ENCODE results near the gene MYT1. TPM values are rescaled to one million over a fixed set of nuclear protein-coding genes. Genes with fewer than 3 reads are reported as not detected.

MYT1 gene
- total RNA-seq, 3 donors from 2014 or later: 0.12 to 0.76 (median 0.14) TPM

DNA sequence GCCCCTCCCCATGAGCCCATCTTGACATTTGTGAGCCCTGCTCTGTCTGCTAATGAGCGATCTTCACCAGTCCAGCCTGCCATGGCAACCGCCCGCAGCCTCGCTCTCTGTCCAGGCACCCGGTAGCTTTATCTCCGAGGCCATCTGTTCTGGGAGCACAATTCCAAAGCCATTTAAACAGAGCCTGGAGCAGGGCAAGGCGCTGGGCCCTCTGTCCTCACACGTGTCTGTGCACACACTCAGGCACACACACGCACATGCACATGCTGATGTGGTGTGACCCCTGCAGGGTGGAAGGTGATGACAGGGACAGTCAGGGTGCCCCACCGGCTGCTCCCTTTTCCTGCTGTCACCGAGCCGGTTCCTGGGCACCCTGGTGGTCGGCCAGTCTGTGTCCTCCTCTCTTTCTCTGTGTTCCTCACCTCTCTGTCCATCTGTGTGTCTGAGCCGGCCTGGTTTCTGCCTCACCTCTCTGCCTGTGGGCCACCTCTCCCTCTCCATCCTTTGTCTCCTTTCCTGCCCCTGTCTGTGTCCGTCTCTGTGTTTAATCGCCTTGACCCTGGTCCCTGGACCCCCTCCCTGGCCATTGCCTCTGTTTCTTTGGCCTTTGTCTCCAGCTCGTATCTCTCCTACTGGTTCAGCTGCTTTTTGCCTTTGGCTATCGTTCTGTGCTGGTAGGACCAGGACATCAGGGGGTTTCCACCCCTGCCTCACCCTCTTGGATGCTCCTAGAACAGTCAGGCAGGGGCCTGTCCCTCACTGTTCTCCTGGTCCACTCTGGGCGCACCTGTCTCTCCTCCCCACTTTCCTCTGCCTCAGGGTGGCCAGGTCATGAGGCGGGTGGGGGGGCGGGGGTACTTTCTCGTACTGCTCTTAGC, 8.8 kb upstream of the MYT1 start:
- no peak for DNase-seq
- no peak for ATAC-seq
- Histone ChIP-seq H3K9me3 (no peaks in the 10 kb centered on the region), H3K4me1 (ENCODE audit: low read depth) (no peaks in the 10 kb centered on the region), H3K36me3 (ENCODE audit: low read depth) (no peaks in the 10 kb centered on the region), H3K4me3 (no peak overlapping the region)
- intact Hi-C loops (cut with DNase I, micrococcal nuclease): no loop called here
- TF ChIP-seq, protein P1, sequence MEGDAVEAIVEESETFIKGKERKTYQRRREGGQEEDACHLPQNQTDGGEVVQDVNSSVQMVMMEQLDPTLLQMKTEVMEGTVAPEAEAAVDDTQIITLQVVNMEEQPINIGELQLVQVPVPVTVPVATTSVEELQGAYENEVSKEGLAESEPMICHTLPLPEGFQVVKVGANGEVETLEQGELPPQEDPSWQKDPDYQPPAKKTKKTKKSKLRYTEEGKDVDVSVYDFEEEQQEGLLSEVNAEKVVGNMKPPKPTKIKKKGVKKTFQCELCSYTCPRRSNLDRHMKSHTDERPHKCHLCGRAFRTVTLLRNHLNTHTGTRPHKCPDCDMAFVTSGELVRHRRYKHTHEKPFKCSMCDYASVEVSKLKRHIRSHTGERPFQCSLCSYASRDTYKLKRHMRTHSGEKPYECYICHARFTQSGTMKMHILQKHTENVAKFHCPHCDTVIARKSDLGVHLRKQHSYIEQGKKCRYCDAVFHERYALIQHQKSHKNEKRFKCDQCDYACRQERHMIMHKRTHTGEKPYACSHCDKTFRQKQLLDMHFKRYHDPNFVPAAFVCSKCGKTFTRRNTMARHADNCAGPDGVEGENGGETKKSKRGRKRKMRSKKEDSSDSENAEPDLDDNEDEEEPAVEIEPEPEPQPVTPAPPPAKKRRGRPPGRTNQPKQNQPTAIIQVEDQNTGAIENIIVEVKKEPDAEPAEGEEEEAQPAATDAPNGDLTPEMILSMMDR (IDR thresholded peaks at IDR 0.05): no peak

DNA sequence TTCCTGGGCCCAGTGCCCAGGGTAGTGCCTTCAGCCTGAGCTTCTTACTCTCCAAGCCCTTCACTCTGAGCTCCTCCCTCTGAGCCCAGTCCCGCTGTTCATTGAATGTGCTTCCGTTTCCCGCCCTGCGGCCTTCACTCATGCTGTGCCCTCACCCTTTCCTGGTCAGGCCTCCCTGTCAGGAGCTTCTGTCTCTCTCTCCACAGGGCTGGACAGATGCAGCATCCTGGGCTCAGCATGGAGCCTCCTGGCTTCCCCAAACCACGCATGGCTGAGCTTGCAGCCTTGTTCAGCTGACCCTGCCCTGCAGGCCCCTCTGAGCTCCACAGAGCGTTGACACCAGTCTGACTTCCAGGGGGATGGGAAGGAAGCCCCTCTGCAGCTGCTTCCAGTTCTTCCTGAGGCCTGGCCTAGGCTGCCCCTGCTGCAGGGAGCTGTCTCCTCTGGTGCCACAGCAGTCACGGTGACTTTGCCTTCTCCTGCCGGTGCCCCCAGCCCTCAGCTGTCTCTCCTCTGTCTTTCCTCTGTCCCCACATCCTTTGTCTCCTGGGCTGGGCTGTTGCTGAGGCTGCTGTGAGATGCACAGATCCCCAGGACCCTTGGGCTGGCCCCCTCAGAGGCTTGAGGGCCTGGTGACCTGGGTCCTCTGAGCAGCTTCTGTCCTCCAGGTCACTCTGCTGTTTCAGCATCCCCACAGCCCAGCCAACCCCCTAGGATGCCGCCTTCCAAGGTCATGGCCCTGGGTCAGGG, 7.9 kb upstream of the MYT1 start:
- intact Hi-C loops (cut with DNase I, micrococcal nuclease): no loop called here
- DNase-seq: no peak
- Histone ChIP-seq H3K9me3 (no peaks in the 10 kb centered on the region), H3K4me1 (ENCODE audit: low read depth) (no peaks in the 10 kb centered on the region), H3K36me3 (ENCODE audit: low read depth) (no peaks in the 10 kb centered on the region), H3K4me3 (no peak overlapping the region)
- TF ChIP-seq, protein P1 (IDR thresholded peaks at IDR 0.05): no peak
- no peak for ATAC-seq

DNA sequence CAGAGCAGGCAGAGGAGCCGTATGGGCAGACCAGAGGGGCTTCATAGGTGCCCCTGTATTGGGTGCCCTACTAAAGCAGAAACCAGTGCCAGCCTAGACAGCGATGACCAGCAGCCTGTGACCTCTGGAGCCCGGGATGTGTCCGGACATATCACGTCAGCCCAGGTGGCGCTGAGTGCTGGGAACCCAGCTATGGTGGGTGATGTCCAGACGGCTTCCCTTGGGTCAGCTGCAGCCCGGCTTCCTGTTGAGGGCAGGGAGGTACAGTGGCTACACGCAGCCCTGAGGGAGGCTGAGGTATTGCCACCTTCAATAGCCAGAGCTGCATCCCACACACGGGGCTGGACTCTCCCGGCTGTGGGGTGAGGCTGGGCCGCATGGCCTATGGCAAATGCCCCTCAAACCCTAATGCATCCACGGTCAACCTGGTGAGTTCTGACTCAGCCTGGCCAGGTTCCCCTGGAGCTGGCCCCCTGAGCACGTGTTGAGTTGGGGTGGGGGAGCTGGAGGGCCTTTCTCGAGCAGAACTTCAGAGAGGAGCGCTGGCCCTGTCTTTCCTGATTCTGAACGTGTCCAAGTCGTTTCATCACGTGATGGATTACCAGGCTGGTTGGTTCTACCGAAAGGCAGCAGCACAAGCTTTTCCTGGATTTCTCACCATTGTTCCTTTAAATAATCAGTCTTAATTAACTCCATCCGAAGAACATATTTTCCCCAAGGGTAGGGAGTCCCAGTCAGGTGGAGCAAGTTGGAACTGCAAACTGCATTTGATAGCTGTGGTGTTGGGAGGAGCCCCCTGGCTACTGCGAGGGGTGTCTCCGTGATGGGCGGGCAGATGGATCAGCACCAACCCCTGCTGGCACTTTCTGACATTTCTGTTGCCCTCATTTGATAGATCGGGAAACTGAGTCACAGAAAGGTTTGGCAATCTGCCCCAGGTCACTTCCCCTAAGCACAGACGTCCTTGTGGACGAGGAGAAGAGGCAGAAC, 7.1 kb upstream of the MYT1 start:
- TF ChIP-seq, protein P1 (IDR thresholded peaks at IDR 0.05): no peak
- Histone ChIP-seq H3K9me3 (no peaks in the 10 kb centered on the region), H3K4me3 (no peak overlapping the region), H3K36me3 (ENCODE audit: low read depth) (no peaks in the 10 kb centered on the region), H3K4me1 (ENCODE audit: low read depth) (no peaks in the 10 kb centered on the region)
- no peak for ATAC-seq
- intact Hi-C loops (cut with DNase I, micrococcal nuclease): no loop called here
- no peak for DNase-seq

DNA sequence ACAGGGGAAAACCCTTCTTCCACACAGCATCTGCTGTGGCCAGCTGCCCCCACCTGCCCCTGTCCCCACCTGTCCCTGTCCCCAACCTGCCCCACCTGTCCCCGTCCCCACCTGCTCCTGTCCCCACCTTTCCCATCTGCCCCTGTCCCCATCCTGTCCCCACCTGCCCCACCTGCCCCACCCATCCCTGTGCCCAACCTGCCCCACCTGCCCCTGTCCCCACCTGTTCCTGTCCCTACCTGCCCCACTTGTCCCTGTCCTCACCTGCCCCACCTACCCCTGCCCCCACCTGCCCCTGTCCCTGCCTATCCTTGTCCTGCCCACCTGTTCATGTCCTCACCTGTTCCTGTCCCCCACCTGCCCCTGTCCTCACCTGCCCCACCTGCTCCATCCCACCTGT, 6.4 kb upstream of the MYT1 start:
- TF ChIP-seq, protein P1 (IDR thresholded peaks at IDR 0.05): no peak
- Histone ChIP-seq H3K4me1 (ENCODE audit: low read depth) (no peaks in the 10 kb centered on the region), H3K4me3 (no peak overlapping the region), H3K9me3 (no peaks in the 10 kb centered on the region), H3K36me3 (ENCODE audit: low read depth) (no peaks in the 10 kb centered on the region)
- DNase-seq: no peak
- no peak for ATAC-seq
- intact Hi-C loops (cut with DNase I, micrococcal nuclease): no loop called here
